GM19238 (cell line): ENCODE data around the gene LRRK2.
"Not testable (repeated sequence)": the region's sequence is repeated elsewhere in the genome, so short reads cannot be mapped to it uniquely, and the experiment has no call there.

Source experiments
- DNase-seq: peaks from one replicate; pipeline ENCODE4 v3.0.0; 2011; ENCODE audit warnings: low spot score; ENCODE audit not compliant: insufficient read length

LRRK2 gene

DNA sequence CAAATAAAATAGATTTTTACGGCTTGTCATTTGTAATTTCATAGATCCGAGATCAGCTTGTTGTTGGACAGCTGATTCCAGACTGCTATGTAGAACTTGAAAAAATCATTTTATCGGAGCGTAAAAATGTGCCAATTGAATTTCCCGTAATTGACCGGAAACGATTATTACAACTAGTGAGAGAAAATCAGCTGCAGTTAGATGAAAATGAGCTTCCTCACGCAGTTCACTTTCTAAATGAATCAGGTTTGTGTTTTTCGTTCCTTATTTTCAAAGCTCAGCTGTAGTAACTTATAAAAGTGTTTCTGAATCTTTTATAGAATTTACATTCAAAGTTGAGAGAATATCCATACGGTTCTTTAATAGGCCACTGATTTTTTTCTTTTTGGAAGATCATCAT, 89.1 kb downstream of the LRRK2 start:
- no peak for DNase-seq

GRCh38 chr12:40314927-40315326, 90.1 kb downstream of the LRRK2 start:
- DNase-seq, result no peak

DNA sequence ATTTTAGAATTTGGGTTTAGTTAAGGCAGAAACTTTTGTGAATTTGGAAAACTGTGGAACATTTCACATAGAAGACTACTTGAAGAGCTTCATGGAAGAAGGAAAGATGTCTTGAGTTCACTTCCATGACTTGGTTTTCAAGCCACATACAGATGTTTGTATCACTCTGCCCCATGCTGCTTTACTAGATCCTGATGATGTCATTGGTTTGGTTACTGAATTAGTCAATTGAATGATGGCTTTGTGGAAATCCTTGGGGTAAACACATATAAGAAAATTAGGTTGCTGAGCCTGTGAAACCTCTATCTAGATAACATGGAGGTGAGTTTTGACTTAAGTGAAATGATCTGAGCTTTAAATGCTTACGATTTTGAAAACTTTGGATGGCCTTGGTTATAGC, 90.6 kb downstream of the LRRK2 start:
- DNase-seq, result no peak

DNA sequence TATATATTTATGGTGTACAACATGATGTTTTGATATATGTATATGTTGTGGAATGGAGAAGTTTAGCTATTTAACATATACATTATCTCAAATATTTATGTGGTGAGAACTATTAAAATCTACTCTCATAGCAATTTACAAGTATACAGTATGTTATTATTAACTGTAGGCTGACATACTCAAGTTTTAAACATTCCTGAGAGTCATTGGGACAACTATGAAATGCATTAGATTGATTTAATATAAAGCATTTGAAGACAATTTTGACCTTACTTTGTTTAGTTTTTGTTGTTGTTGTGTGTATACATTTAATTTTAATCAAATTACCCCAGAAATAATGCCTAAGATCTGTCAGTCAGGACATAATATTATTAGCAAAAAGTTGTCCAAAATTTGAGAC, 99.5 kb downstream of the LRRK2 start:
- DNase-seq, result no peak

- no peak for DNase-seq
These were observed 100.7 kb downstream of the LRRK2 start for GRCh38 chr12:40325349-40325960.

GRCh38 chr12:40327535-40327934, 102.7 kb downstream of the LRRK2 start:
- DNase-seq, result no peak

DNA sequence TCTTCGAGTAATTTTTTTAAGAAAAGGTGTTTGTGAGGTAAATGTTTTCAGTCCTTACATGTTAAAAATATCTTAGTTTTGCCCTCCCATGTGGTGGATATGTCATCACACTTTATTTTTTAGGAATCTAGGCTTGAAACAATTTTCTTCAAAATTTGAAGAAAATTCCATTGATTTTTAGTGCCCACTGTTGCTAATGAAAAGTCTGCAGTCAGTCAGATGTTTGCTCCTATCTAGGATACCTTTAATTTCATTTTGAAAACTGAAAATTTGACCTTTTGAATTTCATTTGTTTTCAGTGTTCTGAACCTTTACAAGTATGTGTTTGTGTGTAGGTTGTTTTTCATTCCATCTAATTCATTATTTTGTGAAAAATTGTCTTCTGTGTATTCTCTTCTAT, 105.4 kb downstream of the LRRK2 start:
- no peak for DNase-seq

DNA sequence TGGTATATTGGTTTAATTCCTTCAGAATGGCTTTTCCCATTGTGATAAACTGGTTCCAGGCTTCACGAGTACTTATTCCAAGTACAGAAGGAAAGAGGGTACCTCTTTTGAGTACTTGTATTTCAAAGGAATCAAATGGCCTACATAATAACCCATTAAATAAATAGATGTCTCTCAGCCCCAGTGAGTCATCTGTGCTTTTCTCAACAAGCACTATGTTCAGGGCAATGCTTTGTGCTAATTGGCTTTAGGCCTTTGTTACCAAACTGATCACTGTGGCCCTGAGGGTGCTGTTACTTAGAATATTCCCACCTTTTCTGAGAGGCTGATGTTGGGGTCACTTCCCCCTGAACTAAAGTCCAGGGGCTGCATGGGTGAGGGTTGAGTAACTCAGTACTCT, 107.1 kb downstream of the LRRK2 start:
- no peak for DNase-seq

- DNase-seq, result no peak
These were observed 111.2 kb downstream of the LRRK2 start for GRCh38 chr12:40335991-40336390.

DNA sequence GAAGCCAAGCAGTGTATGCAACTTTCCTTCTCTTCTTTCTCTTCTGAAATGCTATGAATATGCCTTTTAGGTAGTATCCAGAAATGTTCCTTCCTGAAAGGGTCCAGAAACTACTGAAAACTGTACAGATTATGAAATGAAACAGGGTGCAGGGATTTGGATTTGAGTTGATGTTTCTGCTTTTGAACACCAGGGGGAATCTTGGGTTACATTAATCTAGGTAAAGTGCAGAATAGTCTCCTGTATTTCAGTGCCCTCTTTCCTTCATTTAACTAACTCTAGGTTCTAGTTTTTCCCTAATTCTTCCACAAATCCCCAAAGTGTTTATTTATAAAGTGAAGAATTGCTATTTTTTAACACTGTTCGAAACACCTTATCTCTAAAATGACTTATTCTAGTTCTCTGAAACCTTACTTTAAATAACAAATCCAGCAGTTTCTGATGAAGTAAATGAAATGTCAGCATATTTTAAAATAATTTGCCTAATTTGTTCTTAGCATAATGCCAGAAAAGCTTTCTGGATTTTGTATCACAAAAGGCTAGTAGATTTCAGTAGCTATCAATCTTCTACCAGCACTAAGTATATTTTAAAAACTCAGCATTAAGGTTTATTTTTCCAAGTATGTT, 111.9 kb downstream of the LRRK2 start:
- no peak for DNase-seq

- DNase-seq, result no peak
These were observed 113.3 kb downstream of the LRRK2 start for GRCh38 chr12:40338071-40338470.

DNA sequence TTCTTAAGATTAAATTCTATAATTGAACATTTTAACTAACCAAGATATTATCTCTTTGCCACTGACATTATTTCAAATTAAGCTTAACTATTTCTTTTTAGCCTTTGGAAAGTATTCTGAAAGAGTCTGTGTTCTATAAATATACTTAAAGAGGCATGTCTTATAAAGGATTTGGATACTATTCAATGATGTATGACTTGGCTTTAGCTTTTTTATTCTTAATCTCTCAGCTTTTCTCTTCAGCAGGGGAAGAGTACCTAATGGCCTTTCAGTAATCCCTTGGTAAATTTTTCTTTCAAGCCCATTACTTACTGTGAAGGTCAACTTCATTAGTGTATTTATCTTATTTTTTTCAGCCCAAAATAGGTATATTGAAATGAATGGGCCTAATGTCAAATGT, 113.8 kb downstream of the LRRK2 start:
- DNase-seq, result no peak

- no peak for DNase-seq
These were observed 117.2 kb downstream of the LRRK2 start for GRCh38 chr12:40342010-40342409.

DNA sequence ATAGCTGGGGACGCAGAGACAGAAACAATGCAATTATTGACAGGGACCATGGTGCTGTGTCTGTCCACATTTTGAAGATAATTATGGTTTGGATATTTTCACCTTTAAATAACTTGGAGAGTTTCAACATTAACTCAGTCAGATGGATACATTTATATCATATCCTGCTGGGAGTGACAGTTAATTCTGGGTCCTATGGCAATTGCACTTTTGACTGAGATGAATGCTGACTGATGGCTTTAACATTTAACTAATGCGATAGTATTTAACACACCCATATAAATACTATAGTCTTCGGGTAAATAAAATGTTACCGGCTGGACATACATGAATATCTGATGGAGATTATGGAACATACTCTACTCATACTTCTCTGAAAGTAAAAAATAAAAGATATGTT, 118.3 kb downstream of the LRRK2 start:
- DNase-seq, result no peak

- DNase-seq, result no peak
These were observed 119.5 kb downstream of the LRRK2 start for GRCh38 chr12:40344312-40344711.

DNA sequence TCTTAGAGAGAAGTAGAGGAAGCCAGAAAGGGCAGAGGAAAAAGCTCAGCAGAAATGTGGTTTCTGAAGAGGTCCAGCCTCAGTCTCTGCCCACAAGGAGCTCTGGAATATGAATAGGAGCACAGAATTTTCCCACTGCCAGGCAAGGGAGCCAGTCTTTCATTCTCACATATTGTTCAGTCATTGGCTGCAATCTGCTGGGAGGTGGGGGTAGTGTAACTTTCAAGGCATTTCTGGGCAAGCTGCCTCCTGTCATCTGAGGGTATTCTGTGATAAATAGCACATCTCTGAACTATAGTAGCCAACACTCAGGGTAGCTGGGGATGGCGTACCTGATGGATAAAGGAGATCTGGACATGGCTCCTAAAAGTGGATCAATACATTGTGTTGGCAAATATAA, 127.2 kb downstream of the LRRK2 start:
- no peak for DNase-seq

DNA sequence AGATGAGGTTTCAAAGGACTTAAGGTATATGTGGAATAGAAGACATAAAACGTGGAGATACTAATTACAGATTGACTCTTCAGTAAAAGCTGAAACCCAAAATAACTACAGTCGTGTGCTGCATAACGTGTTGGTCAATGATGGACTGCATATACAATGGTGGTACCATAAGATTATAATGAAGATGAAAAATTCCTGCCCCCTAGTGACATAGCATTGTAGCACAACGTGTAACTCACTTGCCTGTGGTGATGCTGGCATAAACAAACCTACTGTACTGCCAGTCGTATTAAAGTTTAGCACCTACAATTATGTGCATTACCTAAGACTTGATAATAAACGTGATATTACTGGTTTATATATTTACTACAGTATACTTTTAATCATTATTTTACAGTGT, 150.3 kb downstream of the LRRK2 start:
- no peak for DNase-seq

- no peak for DNase-seq
These were observed 151.9 kb downstream of the LRRK2 start for GRCh38 chr12:40376533-40377267.

DNA sequence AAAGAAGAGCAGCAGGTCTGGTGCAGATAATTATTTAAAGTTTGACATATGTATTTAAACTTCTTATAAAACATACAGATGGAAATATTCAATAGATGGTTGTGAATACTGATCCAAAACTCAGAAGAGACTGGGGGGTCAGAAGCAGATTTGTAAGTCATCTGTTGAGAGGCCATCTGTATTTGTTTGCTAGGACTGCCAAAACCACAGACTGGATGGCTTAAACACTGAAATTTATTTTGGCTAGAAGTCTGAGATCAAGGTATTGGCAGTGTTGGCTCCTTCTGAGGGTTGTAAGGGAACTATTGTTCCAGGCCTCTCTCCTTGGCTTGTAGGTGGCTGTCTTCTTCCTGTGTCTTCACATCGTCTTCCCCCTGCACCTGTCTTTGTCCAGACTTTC, 153.9 kb downstream of the LRRK2 start:
- DNase-seq, result no peak

DNA sequence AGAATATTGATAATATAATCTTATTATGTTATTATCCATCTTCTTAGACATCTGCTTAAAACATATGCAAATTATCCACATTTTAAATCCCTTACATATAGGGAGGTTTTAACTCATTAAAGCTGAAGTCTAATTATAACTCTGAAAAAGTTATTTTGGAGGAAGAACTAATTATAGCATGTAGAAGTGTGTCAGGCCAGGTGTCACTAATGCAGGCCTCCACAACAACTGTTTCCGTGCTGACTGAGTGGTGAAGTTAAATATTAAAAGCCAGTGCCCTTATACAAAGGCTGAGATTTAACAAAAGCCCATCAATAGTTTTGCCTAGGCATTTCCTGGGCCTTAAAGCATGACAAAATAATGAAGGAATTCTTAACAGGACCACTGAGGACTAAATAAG, 157.4 kb downstream of the LRRK2 start:
- DNase-seq, result no peak

- DNase-seq, result not testable (repeated sequence)
These were observed 162.5 kb downstream of the LRRK2 start for GRCh38 chr12:40387279-40387678.

- no peak for DNase-seq
These were observed 166.2 kb downstream of the LRRK2 start for GRCh38 chr12:40390980-40391379.

DNA sequence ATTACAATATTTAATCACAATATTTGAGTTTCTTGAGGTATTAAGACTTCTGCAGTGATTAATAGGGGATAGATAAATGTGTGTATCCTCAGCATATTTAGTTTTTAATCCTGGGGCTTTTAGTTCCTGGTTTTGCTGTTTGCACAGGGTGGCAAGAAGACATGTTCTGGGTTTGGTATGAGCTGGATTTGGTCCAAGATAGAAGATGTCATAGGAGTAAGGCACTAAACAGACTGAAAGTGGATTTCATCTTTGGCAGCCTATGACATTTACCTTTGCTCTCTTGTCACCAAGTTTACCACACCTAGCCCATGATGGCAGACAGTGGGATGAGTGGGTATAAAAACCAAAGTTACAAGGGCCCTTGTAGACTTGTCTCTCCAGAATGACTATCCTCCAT, 168.2 kb downstream of the LRRK2 start:
- DNase-seq, result no peak
